ENCODE data around the gene ZNRF3. TPM values are rescaled to one million over a fixed set of nuclear protein-coding genes. Genes with fewer than 3 reads are reported as not detected.
"Not testable (repeated sequence)": the region's sequence is repeated elsewhere in the genome, so short reads cannot be mapped to it uniquely, and the experiment has no call there.

ZNRF3 gene
- total RNA-seq, 1 donor from 2014 or later, result 6.9 TPM

DNA sequence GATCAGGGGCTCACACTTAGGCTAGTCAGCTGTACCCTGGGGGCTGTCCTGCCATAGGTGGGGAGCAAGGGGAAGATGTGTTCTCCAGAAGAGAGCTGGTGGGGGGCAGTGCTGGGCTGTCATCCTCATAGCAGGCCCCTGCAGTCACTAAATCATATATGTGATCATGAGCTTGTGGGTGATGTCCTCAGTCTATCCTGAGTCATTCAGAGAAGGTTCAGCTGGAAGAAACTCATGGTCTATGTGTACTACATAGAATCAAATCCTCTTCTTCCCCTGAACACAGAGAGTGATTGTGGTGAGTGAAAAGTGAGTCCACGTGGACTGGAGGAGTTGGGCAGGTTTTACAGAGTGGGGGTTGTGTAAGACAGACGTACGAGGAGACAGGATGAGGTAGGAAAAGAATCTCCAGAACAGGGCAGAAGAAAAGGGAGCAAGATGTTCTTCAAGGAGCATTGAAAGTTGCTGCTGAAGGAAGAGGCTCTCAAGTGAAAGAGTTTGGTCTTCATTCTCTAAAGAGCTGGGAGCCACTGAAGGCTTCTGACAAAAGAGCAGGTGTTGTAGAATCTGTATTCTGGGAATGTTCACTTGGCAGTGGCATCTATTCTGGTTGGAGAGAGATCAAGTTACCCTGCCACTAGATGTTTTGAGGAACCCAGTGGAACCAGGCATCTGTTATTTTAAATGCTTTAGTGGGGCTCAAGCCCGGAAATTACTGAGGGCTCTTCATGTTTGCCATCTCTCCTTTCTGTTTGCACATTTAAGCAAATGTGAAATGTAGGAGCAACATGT is 109.4 kb downstream of the ZNRF3 start:
- no peak for DNase-seq
- intact Hi-C loops (cut with micrococcal nuclease), result no loop called here
- ATAC-seq, result no peak

DNA sequence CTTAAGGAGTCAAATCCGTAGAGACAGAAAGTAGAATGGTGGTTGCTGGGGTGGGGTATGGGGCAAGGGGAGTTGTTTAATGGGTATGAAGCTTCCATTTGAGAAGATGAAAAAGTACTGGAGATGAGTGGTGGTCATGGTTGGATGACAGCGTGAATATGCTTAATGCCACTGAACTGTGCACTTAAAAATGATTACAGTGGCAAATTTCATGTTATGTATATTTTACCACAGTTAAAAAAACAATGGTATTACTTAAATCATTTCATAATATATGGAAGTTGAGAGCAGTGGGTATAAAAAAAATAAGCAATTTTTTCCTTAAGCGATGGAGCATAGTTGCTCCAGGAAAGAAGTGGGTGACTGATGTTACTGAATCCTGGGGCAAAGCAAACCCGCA is 111.2 kb downstream of the ZNRF3 start:
- DNase-seq (no peak), ATAC-seq (no peak)
- intact Hi-C loops (cut with micrococcal nuclease), result no loop called here

DNA sequence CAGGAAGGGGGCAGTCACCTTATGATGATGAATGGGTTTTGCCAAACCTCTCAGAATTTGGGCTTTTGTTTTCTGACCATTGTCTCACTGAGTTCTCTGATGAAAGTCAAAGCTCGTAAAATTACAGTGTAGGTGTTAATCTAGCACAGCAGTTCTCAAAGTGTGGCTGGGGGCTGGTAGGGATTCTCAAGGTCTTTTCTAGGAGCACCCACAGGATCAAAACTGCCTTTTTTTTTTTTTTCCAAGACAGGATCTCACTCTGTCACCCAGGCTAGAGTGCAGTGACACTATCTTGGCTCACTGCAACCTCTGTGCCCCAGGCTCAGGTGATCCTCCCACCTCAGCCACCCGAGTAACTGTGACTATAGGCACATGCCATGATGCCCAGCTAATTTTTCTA is 112.2 kb downstream of the ZNRF3 start:
- ATAC-seq (no peak), DNase-seq (no peak)
- intact Hi-C loops (cut with micrococcal nuclease), result no loop called here

DNA sequence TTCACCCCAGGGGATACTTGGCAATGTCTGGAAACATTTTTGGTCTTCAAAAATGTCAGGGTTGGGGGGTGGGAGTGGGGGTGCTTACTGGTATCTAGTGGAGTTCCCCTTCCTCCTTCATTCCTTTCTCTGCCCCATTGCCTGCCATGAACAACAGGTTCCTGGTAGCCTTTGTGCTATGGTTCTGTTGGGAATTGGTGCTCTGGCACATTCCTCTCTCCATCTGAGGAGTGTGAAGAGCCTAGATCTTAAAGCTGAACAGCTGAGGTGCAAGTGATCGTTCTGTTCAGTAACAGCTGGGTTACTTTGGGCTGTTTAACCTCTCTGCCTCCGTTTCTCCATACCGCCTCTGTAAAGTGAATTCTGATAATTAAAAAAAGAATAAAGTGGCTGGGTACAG is 114.0 kb downstream of the ZNRF3 start:
- intact Hi-C loops (cut with micrococcal nuclease), result no loop called here
- ATAC-seq, result no peak
- DNase-seq, result no peak

DNA sequence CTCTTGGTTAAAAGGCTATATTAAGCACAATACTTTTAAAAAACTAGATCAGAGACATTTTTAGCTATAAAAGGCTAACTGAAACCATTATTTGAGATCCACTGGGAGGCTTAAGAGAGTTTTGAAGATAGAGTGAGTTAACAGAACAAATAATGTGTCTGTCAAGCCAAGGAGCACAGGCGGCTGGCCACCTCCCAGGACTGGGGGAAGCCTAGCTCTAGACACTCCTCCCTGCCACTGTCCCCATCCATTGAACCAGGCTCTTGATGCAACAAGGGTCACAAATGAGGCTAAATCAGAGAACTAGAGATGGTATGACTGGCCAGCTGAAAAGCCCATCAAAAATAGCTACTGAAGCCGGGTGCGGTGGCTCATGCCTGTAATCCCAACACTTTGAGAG is 115.3 kb downstream of the ZNRF3 start:
- intact Hi-C loops (cut with micrococcal nuclease), result no loop called here
- DNase-seq (peak; percentile 36), ATAC-seq (peak; percentile 25)

DNA sequence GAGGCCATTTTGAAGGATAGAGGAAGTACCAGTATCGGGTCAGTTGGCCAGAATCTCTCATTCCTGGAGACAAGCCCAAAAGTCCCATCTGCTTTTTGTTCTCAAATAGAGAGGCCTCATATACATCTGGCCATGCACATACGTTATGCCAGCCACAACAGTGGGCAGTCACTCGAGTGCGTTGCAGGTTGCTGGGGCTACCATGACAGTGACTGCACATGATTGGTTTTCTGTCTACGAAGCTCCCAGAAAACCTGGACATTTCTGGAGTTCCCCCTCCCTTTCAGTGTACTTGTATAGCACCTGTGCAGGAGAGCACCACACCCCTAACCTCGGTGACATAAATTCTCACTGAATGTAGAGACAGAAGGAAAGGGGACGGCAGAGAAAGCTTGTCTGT is 116.1 kb downstream of the ZNRF3 start:
- intact Hi-C loops (cut with micrococcal nuclease), result no loop called here

DNA sequence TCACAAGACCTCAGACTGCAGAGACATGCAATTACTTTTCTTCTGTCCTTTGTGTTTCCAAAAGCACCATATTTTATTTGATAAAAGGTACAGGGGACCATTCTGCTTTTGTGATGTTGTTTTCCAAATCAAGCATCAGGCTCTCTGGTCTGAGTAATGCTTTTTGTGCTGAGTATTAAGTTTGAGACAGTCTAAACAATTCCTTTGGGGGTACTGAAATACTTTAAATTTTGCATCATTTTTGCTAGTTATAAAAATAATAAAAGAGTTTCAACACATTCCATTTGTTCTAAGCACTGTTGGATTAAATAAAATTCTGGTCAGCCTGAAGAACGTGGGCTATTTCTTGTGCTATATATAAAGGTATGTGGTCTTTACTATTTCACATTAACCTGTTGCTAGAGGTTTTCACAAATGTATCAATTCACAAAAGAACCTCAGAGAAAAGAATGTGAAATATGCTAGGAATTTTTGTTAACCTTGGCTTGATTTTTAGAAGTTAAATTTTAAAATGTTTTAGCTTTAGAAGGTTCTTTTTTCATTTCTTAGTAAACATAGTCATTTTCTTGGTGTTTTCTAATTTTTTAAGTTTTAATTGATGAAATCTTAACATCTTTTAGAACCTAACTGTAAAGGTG is 116.7 kb downstream of the ZNRF3 start:
- DNase-seq, result no peak
- intact Hi-C loops (cut with micrococcal nuclease), result no loop called here
- no peak for ATAC-seq

More for the DNA sequence above, 116.1 kb downstream of the ZNRF3 start:
- ATAC-seq (no peak), DNase-seq (no peak)

DNA sequence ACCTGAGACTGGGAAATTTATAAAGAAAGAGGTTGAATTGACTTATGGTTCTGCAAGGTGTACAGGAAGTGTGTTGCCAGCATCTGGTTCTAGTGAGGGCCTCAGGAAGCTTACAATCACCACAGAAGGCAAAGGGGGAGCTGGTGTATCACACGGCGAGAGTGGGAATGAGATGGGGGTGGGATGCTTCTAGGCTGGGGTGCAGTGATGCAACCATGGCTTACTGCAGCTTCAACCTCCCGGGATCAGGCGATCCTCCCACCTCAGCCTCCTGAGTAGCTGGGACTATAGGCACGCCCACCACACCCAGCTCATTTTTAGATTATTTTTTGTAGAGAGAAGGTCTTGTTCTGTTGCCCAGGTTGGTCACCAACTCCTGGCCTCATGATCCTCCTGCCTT is 117.3 kb downstream of the ZNRF3 start:
- ATAC-seq, result no peak
- DNase-seq, result no peak
- intact Hi-C loops (cut with micrococcal nuclease), result no loop called here

DNA sequence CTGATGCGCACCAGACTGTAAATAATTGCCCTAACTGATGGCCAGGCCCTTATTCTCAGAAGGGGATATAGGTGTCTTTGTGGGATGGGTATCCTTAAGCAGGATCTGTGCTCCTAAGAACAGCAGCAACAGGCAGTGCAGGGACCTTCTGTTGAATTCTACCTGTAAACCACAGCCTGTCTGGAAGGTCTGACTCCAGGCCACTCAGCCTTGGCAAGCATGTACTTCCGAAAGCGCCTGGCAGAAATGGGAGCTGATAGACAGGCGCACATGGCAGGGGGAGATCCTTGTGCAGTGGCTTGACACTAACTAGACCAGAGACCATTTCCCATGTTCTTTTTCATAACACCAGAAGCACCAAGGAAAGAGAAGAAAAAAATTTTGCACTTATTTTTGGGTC is 119.2 kb downstream of the ZNRF3 start:
- peak; percentile 67 for ATAC-seq
- peak; percentile 50 for DNase-seq
- intact Hi-C loops (cut with micrococcal nuclease), result no loop called here

DNA sequence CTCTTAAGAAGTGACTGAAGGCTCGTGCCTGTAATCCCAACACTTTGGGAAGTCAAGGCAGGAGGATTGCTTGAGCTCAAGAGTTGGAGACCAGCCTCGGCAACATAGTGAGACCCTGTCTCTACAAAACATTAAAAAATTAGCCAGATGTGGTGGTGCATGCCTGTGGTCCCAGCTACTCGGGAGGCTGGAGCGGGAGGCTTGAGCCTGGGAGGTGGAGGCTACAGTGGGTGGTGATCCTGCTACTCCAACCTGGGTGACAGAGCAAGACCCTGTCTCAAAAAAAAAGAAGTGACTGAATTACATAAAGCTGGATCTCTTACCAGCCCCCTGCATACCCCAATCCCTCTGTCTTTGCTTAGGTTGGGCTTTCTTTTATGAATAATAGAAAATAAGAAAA is 120.2 kb downstream of the ZNRF3 start:
- ATAC-seq (no peak), DNase-seq (no peak)
- intact Hi-C loops (cut with micrococcal nuclease), result no loop called here

DNA sequence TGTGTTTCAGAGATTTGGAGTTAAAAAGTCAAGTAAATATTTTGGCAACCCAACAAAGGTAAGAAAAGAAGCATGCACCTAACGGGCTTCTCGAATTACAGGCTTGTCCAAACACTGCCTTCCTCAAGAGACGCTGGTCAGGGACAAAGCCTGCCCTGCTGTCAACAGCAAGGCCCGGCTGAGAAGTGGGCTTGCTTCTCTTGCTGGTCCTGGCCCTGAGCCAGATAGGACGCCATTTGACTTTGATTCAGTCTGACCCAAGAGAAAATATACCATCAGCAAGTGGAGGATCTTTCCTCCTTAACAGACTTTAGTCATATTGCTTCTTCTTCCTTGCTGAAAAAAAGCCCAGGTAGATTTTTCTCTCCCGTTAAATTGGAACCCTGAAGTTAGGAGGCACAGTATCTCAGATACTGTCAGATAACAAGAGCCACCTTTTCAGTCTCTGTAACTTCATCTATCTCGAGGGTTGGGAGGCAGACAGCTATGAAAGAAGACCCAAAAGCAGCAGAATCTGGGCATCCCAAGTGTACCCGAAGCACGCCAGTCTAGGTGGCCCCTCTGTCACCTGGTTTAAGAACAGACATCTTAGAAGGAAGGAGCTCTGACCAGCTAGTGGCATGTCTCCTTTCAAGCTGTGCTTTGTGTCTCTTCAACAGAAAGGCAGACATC is 120.7 kb downstream of the ZNRF3 start:
- intact Hi-C loops (cut with micrococcal nuclease), result no loop called here
- ATAC-seq (peak; percentile 15), DNase-seq (no peak)

DNA sequence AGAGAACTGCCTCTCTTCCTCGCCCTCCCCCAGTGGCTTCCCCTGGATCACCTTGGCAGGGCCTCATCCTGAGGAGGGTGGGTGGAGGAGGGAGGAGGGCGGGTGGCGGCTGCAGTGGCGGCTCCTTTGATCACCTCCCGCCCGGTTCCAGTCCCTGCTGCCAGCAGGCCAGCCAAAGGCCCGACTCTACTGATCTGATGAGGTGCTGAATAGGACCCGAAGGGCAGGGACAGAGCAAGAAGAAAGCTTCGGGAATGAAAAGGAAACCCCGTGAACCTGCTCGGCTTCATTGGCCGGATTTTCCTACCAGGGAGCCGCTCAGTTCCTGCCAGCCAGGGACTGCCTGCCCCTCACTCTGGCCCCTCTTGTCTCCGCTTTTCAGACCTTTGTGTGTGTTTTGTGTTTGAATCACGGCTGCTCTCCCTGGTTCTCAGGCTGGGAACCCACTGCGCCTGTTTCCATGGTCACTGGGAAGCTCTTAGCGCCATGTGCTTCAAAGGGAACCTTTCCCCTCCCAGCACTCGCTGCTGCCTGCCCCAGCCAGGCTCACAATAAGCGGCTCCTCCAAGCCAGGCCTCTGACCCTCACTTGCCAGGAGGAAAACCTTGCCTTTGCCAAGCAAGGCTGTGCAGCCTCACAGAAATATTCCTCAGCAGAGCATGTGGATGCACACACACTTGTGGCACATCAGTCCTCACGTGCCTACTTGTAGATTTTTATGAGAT is 121.4 kb downstream of the ZNRF3 start:
- ATAC-seq, result peak; percentile 91
- DNase-seq, result peak; percentile 60
- intact Hi-C loops (cut with micrococcal nuclease), result no loop called here

DNA sequence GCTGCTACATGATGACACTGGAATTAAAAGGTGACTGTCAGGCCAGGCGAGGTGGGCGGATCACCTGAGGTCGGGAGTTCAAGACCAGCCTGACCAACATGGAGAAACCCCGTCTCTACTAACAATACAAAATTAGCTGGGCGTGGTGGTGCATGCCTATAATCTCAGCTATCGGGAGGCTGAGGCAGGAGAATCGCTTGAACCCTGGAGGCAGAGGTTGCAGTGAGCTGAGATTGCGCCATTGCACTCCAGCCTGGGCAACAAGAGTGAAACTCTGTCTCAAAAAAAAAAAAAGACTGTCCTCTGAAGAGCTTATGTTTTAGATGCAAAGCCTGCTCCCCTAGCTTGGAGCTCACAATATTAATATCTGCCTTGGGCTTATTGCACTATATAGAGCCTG is 122.4 kb downstream of the ZNRF3 start:
- intact Hi-C loops (cut with micrococcal nuclease); ATAC-seq: not testable (repeated sequence)

DNA sequence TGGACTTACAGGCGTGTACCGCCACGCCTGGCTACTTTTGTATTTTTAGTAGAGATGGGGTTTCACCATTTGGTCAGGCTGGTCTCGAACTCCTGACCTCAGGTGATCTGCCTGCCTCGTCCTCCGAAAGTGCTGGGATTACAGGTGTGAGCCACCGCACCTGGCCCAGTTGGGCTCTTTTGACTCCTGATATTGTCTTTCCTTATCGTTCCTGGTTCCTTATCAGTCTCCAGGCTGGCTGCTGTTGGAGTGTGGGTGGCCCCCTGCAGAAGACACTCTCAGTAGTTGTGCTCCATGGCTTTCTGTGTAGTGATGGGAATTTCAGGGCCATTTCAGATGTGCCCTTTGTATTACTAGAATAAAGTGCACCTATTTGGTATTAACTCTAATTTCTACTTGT is 123.0 kb downstream of the ZNRF3 start:
- DNase-seq, result no peak
- ATAC-seq, result no peak
- intact Hi-C loops (cut with micrococcal nuclease), result no loop called here

More for the DNA sequence above, 122.4 kb downstream of the ZNRF3 start:
- DNase-seq, result not testable (repeated sequence)

DNA sequence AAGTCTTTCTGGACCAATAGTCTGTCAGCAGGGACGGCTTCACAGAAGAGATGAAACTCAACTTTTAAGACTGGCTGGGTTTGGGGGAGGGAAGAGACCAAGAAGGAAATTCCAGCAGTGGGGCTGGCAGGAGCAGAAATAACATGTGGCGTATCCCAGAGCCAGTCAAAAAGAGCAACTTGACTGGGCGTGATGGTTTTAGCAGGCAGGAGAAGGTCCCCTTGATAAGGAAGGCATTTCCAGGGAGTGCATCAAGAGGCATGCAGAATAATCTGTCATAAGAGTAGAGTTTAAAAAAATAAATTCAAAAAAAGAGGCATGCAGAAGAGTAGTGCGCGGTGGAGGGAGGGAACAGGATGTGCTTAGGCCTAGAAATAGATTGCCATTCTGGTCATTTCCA is 125.8 kb downstream of the ZNRF3 start:
- DNase-seq (no peak), ATAC-seq (peak; percentile 51)
- intact Hi-C loops (cut with micrococcal nuclease), result no loop called here

DNA sequence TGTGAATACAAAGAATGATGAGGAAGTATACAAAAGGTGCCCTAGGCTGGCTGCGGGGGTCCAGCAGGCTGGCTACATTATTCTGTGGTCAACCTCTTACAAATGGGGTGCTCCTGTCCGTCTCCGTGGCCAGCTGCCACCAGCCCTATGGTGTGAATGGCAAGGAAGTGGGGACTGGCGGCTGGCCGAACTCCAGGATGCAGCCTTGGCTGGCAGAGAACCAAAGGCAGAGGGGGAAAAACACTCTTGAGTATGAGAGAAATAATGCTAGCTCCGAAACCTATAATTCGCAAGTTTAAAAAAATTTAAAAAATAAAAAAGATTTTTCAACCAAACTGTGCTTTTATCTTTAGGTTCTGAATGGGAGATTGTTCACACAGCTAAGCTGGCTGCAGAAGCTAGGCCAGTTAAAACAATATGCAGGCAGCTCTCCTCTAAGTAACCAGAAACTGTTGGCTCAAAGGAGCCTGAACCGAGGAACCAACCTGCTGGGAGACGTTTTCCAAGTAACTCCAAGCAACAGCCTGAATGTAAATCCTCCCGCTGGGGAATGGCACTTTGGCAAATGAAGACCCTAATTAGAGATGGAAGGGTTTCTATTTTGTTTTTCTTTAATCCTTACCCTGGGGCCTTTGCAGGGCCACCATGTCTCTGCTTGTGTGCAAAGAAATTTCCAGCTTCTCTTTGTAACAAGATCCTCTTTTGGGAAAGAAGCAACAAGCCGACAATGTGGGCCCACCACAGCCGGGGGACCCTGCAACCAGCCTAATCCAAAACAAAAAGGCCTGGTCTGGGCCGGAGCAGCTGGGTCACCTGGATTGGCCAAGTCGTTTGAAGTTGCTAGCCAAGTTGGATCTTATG is 128.1 kb downstream of the ZNRF3 start:
- no peak for DNase-seq
- intact Hi-C loops (cut with micrococcal nuclease), result no loop called here
- peak; percentile 26 for ATAC-seq

DNA sequence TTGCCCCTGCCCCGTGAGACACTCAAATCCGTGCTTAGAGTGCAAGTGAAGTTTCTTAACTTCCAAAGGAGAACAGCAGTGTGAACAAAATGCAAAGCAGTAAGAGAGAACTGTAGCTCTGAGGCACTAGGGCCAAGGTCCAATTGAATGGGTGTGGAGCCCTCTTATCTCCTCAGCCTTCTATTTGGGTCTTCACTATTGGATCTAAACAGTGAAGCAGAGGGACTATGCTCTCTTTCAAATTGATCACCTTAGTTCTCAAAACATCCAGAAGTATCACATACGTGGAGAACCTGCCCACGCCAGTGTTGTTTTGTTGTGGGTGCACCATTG is 128.7 kb downstream of the ZNRF3 start:
- intact Hi-C loops (cut with micrococcal nuclease), result no loop called here
- DNase-seq (no peak), ATAC-seq (no peak)

DNA sequence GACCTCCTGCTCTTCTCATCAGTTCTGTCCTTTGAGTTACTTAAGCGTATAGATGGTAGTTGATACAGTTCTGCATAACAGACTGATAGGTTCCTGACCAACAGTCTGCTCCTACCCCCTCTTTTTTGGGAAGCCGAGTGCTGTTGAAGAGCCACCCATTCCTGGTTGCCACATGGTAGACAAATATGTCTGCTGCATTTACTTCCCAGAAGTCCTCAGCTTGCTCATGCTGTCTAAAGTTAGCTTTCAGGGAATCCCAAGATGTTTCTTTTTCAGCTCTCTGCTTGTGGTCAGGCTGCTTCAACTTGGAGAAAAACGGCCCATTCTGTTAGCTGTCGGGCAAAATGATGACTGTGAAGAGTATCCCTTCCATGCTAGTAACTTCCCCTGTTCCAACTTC is 129.6 kb downstream of the ZNRF3 start:
- intact Hi-C loops (cut with micrococcal nuclease), result no loop called here
- DNase-seq (no peak), ATAC-seq (no peak)

DNA sequence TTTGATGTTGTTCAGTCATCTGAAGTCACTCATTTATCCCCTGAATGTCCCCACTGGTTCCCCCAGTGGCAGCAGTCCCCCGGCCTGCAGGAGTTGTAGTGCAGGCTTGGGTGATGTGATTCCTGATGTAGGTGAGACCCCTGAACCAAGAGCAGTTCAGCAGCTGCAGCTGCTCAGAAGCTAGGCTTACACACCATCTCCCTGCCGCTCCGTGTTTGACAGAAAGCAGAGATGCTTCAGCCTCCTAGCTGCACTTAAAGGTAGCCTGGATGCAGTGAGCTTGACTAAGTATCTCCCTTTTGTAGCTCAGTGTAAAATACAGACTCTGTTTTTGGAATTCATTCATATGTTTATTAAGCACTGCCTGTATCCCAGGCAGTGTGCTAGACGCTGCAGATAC is 130.9 kb downstream of the ZNRF3 start:
- ATAC-seq, result no peak
- DNase-seq, result no peak
- intact Hi-C loops (cut with micrococcal nuclease), result no loop called here

Data from left ventricle myocardium superior (tissue), 1 donor.